ENCODE measurements around the gene OR9A2. TPM values are rescaled to one million over a fixed set of nuclear protein-coding genes. Genes with fewer than 3 reads are reported as not detected.
"Not testable (repeated sequence)": the region's sequence is repeated elsewhere in the genome, so short reads cannot be mapped to it uniquely, and the experiment has no call there.

The OR9A2 gene
- polyA plus RNA-seq, 3 donors, result not detected

GRCh38 chr7:142983825-142984224 is 43.1 kb downstream of the OR9A2 start:
- no CpG with 5 or more reads among the region's 1 CpG for WGBS (ENCODE audit: insufficient coverage)

GRCh38 chr7:142978402-142978801 is 48.5 kb downstream of the OR9A2 start:
- H3K9me3 ChIP-seq (replicated peaks in 1 of 2; ENCODE audit: control insufficient read depth in 1 of 2, insufficient read depth in 1 of 2, low read length in 2 of 2); DNase-seq; H3K4me1 Mint-ChIP-seq; H3K27ac ChIP-seq (ENCODE audit: low read depth in 1 of 2, low read length in 2 of 2); H3K36me3 Mint-ChIP-seq; H4K20me1 ChIP-seq (ENCODE audit: insufficient read depth, low read length); H3K27me3 ChIP-seq (ENCODE audit: control insufficient read depth in 2 of 2, insufficient read depth in 2 of 2, low read length in 2 of 2); H3K27ac Mint-ChIP-seq; intact Hi-C loops (cut with micrococcal nuclease); H3K4me2 ChIP-seq (replicated peaks; ENCODE audit: extremely low read depth, low read length, poor library complexity, severe bottlenecking); H3K4me3 ChIP-seq (replicated peaks in 1 of 3; ENCODE audit: low read depth in 2 of 3, low read length in 3 of 3); H3K4me3 Mint-ChIP-seq; H2AFZ ChIP-seq (ENCODE audit: insufficient read depth, low read depth, low read length, poor library complexity, severe bottlenecking); H3K4me1 ChIP-seq (ENCODE audit: control insufficient read depth in 1 of 2, insufficient read depth in 2 of 2, low read length in 2 of 2); H3K27me3 Mint-ChIP-seq (ENCODE audit: low read depth in 3 of 3); H3K36me3 ChIP-seq (replicated peaks in 1 of 2; ENCODE audit: control insufficient read depth in 1 of 2, insufficient read depth in 2 of 2, low read length in 2 of 2); H3K9ac ChIP-seq (ENCODE audit: insufficient read depth, low read length, poor library complexity, severe bottlenecking); H3K79me2 ChIP-seq (ENCODE audit: insufficient read depth, low read length): not testable (repeated sequence)
- peaks cover 0 to 24% (median 6%) of the 10 kb centered on the region in 7 donors for H3K9me3 Mint-ChIP-seq
- WGBS (ENCODE audit: insufficient coverage), result no CpG with 5 or more reads among the region's 4 CpGs

More at GRCh38 chr7:142983825-142984224, 43.1 kb downstream of the OR9A2 start:
- H3K27ac Mint-ChIP-seq, result no peak overlapping the region
- no peak for DNase-seq
- no peak for TF ChIP-seq CTCF (IDR thresholded peaks at IDR 0.05)
- Histone ChIP-seq H3K27ac (ENCODE audit: low read depth in 1 of 2, low read length in 2 of 2) (no peak overlapping the region), H3K79me2 (ENCODE audit: insufficient read depth, low read length) (no peaks in the 10 kb centered on the region), H3K36me3 (replicated peaks in 1 of 2; ENCODE audit: control insufficient read depth in 1 of 2, insufficient read depth in 2 of 2, low read length in 2 of 2) (no peaks in the 10 kb centered on the region), H3K4me2 (replicated peaks; ENCODE audit: extremely low read depth, low read length, poor library complexity, severe bottlenecking) (no peak overlapping the region), H3K27me3 (ENCODE audit: control insufficient read depth in 2 of 2, insufficient read depth in 2 of 2, low read length in 2 of 2) (no peaks in the 10 kb centered on the region), H3K9ac (ENCODE audit: insufficient read depth, low read length, poor library complexity, severe bottlenecking) (no peak overlapping the region), H4K20me1 (ENCODE audit: insufficient read depth, low read length) (no peaks in the 10 kb centered on the region), H3K9me3 (replicated peaks in 1 of 2; ENCODE audit: control insufficient read depth in 1 of 2, insufficient read depth in 1 of 2, low read length in 2 of 2) (no peaks in the 10 kb centered on the region), H2AFZ (ENCODE audit: insufficient read depth, low read depth, low read length, poor library complexity, severe bottlenecking) (no peak overlapping the region), H3K4me1 (ENCODE audit: control insufficient read depth in 1 of 2, insufficient read depth in 2 of 2, low read length in 2 of 2) (no peaks in the 10 kb centered on the region), H3K4me3 (replicated peaks in 1 of 3; ENCODE audit: low read depth in 2 of 3, low read length in 3 of 3) (no peak overlapping the region)
- no peak overlapping the region for H3K4me3 Mint-ChIP-seq
- H3K36me3 Mint-ChIP-seq, result no peaks in the 10 kb centered on the region
- peaks cover 0 to 21% (median 6%) of the 10 kb centered on the region in 7 donors for H3K9me3 Mint-ChIP-seq
- intact Hi-C loops (cut with micrococcal nuclease), result no loop called here
- no peaks in the 10 kb centered on the region for H3K4me1 Mint-ChIP-seq
- peaks cover 0 to 3% (median 0%) of the 10 kb centered on the region in 3 donors for H3K27me3 Mint-ChIP-seq (ENCODE audit: low read depth in 3 of 3)

Other genes with a start within 250 kb of the OR9A2 start
- gene EPHB6, start 172.1 kb downstream of the OR9A2 start, polyA plus RNA-seq, result 10 to 100 TPM in 1 of 3 donors, 1 to 10 TPM in 2; 7.9 to 18.2 (median 9.3) TPM
- gene TRPV6, start 141.4 kb downstream of the OR9A2 start, polyA plus RNA-seq, result under 1 TPM in 1 of 3 donors, not detected in 2; 0.44 TPM
- not detected for gene TRPV5, start 93.4 kb downstream of the OR9A2 start, polyA plus RNA-seq
- gene LLCFC1, start 87.6 kb downstream of the OR9A2 start, polyA plus RNA-seq, result under 1 TPM in 1 of 3 donors, not detected in 2; 0.84 TPM
- gene KEL, start 64.8 kb downstream of the OR9A2 start, polyA plus RNA-seq, result 1 to 10 TPM in 1 of 3 donors, not detected in 2; 2.5 TPM
- not detected for gene OR6V1, start 25.2 kb upstream of the OR9A2 start, polyA plus RNA-seq
- gene PIP, start 104.9 kb upstream of the OR9A2 start, polyA plus RNA-seq, result not detected
- gene TAS2R39, start 156.3 kb upstream of the OR9A2 start, polyA plus RNA-seq, result not detected
- under 1 TPM in 1 of 3 donors, not detected in 2; 0.54 TPM for gene TAS2R40, start 194.9 kb upstream of the OR9A2 start, polyA plus RNA-seq
- 100 to 1,000 TPM; 413 to 547 (median 427) TPM for gene GSTK1, start 236.3 kb upstream of the OR9A2 start, polyA plus RNA-seq

Data from CD14-positive monocyte (primary cell).